Coronary artery (tissue), 2 donors: ENCODE results near the gene CHTF18.
"Not testable (repeated sequence)": the region's sequence is repeated elsewhere in the genome, so short reads cannot be mapped to it uniquely, and the experiment has no call there.

Experiments
- DNase-seq: peaks from one replicate; pipeline ENCODE4 v3.0.0-alpha.2; 2017; ENCODE audit warnings: low spot score
- H3K27ac ChIP-seq, 2 donors: fragments of 200-600 bp; sonication (generic); one replicate each; pipeline ENCODE4 v1.5.1; 2016 to 2019
- H3K4me3 ChIP-seq: fragments of 200-600 bp; sonication (generic); 2 replicates; pipeline ENCODE4 v1.5.1; 2016; ENCODE audit warnings: mild to moderate bottlenecking, moderate library complexity
- CTCF ChIP-seq: fragments of 200-600 bp; sonication (generic); IDR thresholded peaks from one replicate; pipeline ENCODE4 v1.5.1; 2019; ENCODE audit warnings: antibody characterized with exemption

The CHTF18 gene

GRCh38 chr16:818592-818991 lies 30.2 kb downstream of the CHTF18 start:
- H3K4me3 ChIP-seq = no peak overlapping the region
- no peak for DNase-seq
- TF ChIP-seq CTCF = no peak
- no peak overlapping the region for H3K27ac ChIP-seq

GRCh38 chr16:819336-820043 lies 31.1 kb downstream of the CHTF18 start:
- no peak for DNase-seq
- TF ChIP-seq CTCF = no peak
- no peak overlapping the region for H3K27ac ChIP-seq
- no peak overlapping the region for H3K4me3 ChIP-seq

GRCh38 chr16:820044-820408 lies 31.6 kb downstream of the CHTF18 start:
- not testable (repeated sequence) for H3K4me3 ChIP-seq, DNase-seq, H3K27ac ChIP-seq

GRCh38 chr16:820748-821147 lies 32.3 kb downstream of the CHTF18 start:
- H3K4me3 ChIP-seq = no peak overlapping the region
- no peak overlapping the region for H3K27ac ChIP-seq
- TF ChIP-seq CTCF = no peak
- DNase-seq = no peak

GRCh38 chr16:821751-822150 lies 33.3 kb downstream of the CHTF18 start:
- Histone ChIP-seq H3K27ac (no peak overlapping the region), H3K4me3 (no peak overlapping the region)
- no peak for DNase-seq
- TF ChIP-seq CTCF = no peak

GRCh38 chr16:822174-822908 lies 33.9 kb downstream of the CHTF18 start:
- H3K4me3 ChIP-seq = no peak overlapping the region
- no peak for TF ChIP-seq CTCF
- no peak overlapping the region for H3K27ac ChIP-seq
- no peak for DNase-seq

- H3K27ac ChIP-seq = no peak overlapping the region
- TF ChIP-seq CTCF = no peak
- no peak for DNase-seq
- H3K4me3 ChIP-seq = no peak overlapping the region
These were observed 34.5 kb downstream of the CHTF18 start for GRCh38 chr16:822909-823297.
